Erythroblast (primary cell): ENCODE data around the gene CD3D.

ENCODE experiments used
- GATA1 ChIP-seq: IDR thresholded peaks from 2 replicates; pipeline ENCODE4 v1.6.1; 2011; ENCODE audit warnings: low read depth, mild to moderate bottlenecking, control low read depth, low read length, moderate library complexity
- POLR2A ChIP-seq: IDR thresholded peaks from 2 replicates; pipeline ENCODE4 v1.6.1; 2011; ENCODE audit warnings: mild to moderate bottlenecking, low read length

- TF ChIP-seq POLR2A (no peak), GATA1 (no peak)
These were observed 23.7 kb downstream of the CD3D start for GRCh38 chr11:118318581-118319336.
